ENCODE measurements around the gene TXNL4B. TPM values are rescaled to one million over a fixed set of nuclear protein-coding genes. Genes with fewer than 3 reads are reported as not detected.

Gene TXNL4B
- total and polyA plus RNA-seq, 10 of the 15 experiments (the other 5 are each of a cell fraction or from before 2014, with no cell fraction given): 11.1 to 24.0 (median 15.9) TPM

GRCh38 chr16:72109300-72109699 lies 15.9 kb upstream of the TXNL4B start (continued):
- no peak for TF ChIP-seq USF1 (IDR thresholded peaks at IDR 0.05; ENCODE audit: borderline replicate concordance, extremely low read length, insufficient read depth, low read depth, low read length)
- no peak for TF ChIP-seq DPF2 (IDR thresholded peaks at IDR 0.05)

- H3K27me3 ChIP-seq (replicated peaks in 1 of 2; ENCODE audit: control insufficient read depth in 2 of 2, insufficient read depth in 2 of 2, low read length in 1 of 2): no peaks in the 10 kb centered on the region
- no peak overlapping the region for H2AFZ ChIP-seq (ENCODE audit: control insufficient read depth, low read depth, low read length)
- H3K79me2 ChIP-seq (ENCODE audit: control insufficient read depth, insufficient read depth, low read length): no peaks in the 10 kb centered on the region
- H4K20me1 ChIP-seq (ENCODE audit: control insufficient read depth, insufficient read depth): no peaks in the 10 kb centered on the region; the same call in 1 of the 2 replicates
- H3K9me3 ChIP-seq (replicated peaks; ENCODE audit: control insufficient read depth, insufficient read depth, low read length): no peaks in the 10 kb centered on the region
- no peak overlapping the region for H3K4me3 ChIP-seq
- in situ Hi-C loops (cut with MboI) (no loop called here), intact Hi-C loops (cut with micrococcal nuclease; ENCODE audit: unreplicated experiment) (no loop called here)
- whole genome bisulfite sequencing (ENCODE audit: insufficient coverage, insufficient replicate concordance, low lambda C conversion rate, missing lambda C conversion rate): 85% methylated on average over 15 of the region's 16 CpGs
- DNase-seq (ENCODE audit: low read depth, low spot score) (no peak), FAIRE-seq (no peak), ATAC-seq (no peak)
- ChIA-PET POLR2A (no interaction called here), CTCF (no interaction called here), RAD21 (ENCODE audit: unreplicated experiment) (no interaction called here), SMC1A (ENCODE audit: uncharacterized antibody, unreplicated experiment) (no interaction called here)
- peaks cover 42 to 59% of the 10 kb centered on the region in 2 experiments for H3K36me3 ChIP-seq (ENCODE audit: control insufficient read depth in 2 of 2, insufficient read depth in 2 of 2, low read length in 1 of 2)
- no peak overlapping the region for H3K4me2 ChIP-seq (ENCODE audit: control insufficient read depth, insufficient read depth)
- no peak overlapping the region for H3K9ac ChIP-seq (ENCODE audit: control insufficient read depth, insufficient read depth, low read length)
- BruUV-seq (replicated peaks): no TSS peak
- H3K4me1 ChIP-seq (ENCODE audit: control insufficient read depth, insufficient read depth, low read length): no peaks in the 10 kb centered on the region
- H3K27ac ChIP-seq (ENCODE audit: control insufficient read depth, insufficient read depth): no peak overlapping the region
- TF ChIP-seq HDAC2 (IDR thresholded peaks at IDR 0.05) (no peak), ESRRA (IDR thresholded peaks at IDR 0.05; ENCODE audit: low read length) (no peak), JUNB (IDR thresholded peaks at IDR 0.05) (no peak), GABPA (IDR thresholded peaks at IDR 0.05; ENCODE audit: low read depth) (no peak), RBBP5 (conservative IDR thresholded peaks at IDR 0.05) (no peak), YY1 (IDR thresholded peaks at IDR 0.05; ENCODE audit: low read depth, low read length) (no peak), POLR2AphosphoS2 (IDR thresholded peaks at IDR 0.05; ENCODE audit: low read depth, low read length) (no peak), RELA (IDR thresholded peaks at IDR 0.05; ENCODE audit: borderline replicate concordance, partially characterized antibody) (no peak), REST (IDR thresholded peaks at IDR 0.05; ENCODE audit: low read depth, low read length) (no peak), RELB (IDR thresholded peaks at IDR 0.05; ENCODE audit: low read depth) (no peak), MTA2 (IDR thresholded peaks at IDR 0.05; ENCODE audit: low read depth) (no peak), MYB (IDR thresholded peaks at IDR 0.05; ENCODE audit: borderline replicate concordance, low read depth, low read length) (no peak), ZNF24 (IDR thresholded peaks at IDR 0.05) (no peak)
These were observed 15.1 kb upstream of the TXNL4B start for GRCh38 chr16:72108353-72109102.
